HEK293 (cell line): ENCODE data around the gene VEPH1.

Source experiments
- HOXA7 ChIP-seq: sonication (generic); formaldehyde crosslinking; IDR thresholded peaks from 2 replicates; pipeline ENCODE4 v1.8.1; 2022; ENCODE audit warnings: missing genetic modification reagents, borderline replicate concordance
- KLF16 ChIP-seq: fragments of 450-650 bp; formaldehyde crosslinking; IDR thresholded peaks from 2 replicates; pipeline ENCODE4 v1.5.1; 2017; ENCODE audit warnings: missing biosample characterization, missing genetic modification characterization
- MYNN ChIP-seq: fragments of 450-650 bp; formaldehyde crosslinking; IDR thresholded peaks from 2 replicates; pipeline ENCODE4 v1.5.1; 2016; ENCODE audit warnings: missing biosample characterization, missing genetic modification characterization, borderline replicate concordance
- SETDB1 ChIP-seq: IDR thresholded peaks from one replicate; pipeline ENCODE4 v1.6.1; 2017; ENCODE audit warnings: mild to moderate bottlenecking, low read length, moderate library complexity, mixed read lengths; ENCODE audit not compliant: insufficient read length
- ZNF324 ChIP-seq: fragments of 450-650 bp; formaldehyde crosslinking; IDR thresholded peaks from 2 replicates; pipeline ENCODE4 v1.5.1; 2016; ENCODE audit warnings: missing biosample characterization, missing genetic modification characterization
- ZNF558 ChIP-seq: fragments of 450-650 bp; formaldehyde crosslinking; IDR thresholded peaks from 2 replicates; pipeline ENCODE4 v1.5.1; 2016; ENCODE audit warnings: missing biosample characterization, missing genetic modification characterization
- ZNF785 ChIP-seq: fragments of 450-650 bp; formaldehyde crosslinking; IDR thresholded peaks from 2 replicates; pipeline ENCODE4 v1.5.1; 2016; ENCODE audit warnings: missing biosample characterization, missing genetic modification characterization
- TF ChIP-seq, protein P1 (sequence below): fragments of 450-650 bp; formaldehyde crosslinking; IDR thresholded peaks from 2 replicates; pipeline ENCODE4 v1.5.1; 2016; ENCODE audit warnings: missing biosample characterization, missing genetic modification characterization
- TF ChIP-seq, protein P2 (sequence below): fragments of 450-650 bp; formaldehyde crosslinking; IDR thresholded peaks from 2 replicates; pipeline ENCODE4 v1.5.1; 2016; ENCODE audit warnings: missing biosample characterization, missing genetic modification characterization

DNA sequence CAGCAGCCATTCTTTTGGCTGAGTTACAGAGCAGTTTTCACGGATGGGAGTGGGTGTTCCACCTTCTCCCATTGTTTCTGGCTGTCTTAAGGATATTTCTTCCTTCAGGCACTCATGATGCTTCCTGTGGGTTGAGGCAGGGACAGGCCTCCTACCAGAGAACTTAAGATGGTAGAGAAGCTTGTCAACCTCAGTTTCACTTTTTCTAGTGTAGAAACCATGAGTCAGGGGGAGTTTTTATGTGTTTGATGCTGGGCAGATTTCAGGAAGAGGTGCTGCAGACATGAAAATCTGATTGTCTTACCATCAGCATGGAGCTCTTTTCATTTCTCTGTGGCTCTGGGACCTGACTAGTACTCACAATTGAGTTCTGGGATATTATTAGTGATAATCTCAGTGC is 48.7 kb upstream of the VEPH1 start:
- TF ChIP-seq, protein P1, sequence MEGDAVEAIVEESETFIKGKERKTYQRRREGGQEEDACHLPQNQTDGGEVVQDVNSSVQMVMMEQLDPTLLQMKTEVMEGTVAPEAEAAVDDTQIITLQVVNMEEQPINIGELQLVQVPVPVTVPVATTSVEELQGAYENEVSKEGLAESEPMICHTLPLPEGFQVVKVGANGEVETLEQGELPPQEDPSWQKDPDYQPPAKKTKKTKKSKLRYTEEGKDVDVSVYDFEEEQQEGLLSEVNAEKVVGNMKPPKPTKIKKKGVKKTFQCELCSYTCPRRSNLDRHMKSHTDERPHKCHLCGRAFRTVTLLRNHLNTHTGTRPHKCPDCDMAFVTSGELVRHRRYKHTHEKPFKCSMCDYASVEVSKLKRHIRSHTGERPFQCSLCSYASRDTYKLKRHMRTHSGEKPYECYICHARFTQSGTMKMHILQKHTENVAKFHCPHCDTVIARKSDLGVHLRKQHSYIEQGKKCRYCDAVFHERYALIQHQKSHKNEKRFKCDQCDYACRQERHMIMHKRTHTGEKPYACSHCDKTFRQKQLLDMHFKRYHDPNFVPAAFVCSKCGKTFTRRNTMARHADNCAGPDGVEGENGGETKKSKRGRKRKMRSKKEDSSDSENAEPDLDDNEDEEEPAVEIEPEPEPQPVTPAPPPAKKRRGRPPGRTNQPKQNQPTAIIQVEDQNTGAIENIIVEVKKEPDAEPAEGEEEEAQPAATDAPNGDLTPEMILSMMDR (tag by site-specific recombination) = no peak
- TF ChIP-seq KLF16 (no peak), SETDB1 (no peak), MYNN (tag by site-specific recombination) (no peak), ZNF324 (tag by site-specific recombination) (no peak), HOXA7 (CRISPR knock-in tag) (no peak), ZNF558 (tag by site-specific recombination) (no peak), ZNF785 (no peak)
- TF ChIP-seq, protein P2, sequence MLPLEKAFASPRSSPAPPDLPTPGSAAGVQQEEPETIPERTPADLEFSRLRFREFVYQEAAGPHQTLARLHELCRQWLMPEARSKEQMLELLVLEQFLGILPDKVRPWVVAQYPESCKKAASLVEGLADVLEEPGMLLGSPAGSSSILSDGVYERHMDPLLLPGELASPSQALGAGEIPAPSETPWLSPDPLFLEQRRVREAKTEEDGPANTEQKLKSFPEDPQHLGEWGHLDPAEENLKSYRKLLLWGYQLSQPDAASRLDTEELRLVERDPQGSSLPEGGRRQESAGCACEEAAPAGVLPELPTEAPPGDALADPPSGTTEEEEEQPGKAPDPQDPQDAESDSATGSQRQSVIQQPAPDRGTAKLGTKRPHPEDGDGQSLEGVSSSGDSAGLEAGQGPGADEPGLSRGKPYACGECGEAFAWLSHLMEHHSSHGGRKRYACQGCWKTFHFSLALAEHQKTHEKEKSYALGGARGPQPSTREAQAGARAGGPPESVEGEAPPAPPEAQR (tag by site-specific recombination) = no peak
